Measurements from ENCODE around the gene SEPTIN3.
A peak's percentile ranks its signal among the peaks of the same experiment; 100 is the strongest.
"Not testable (repeated sequence)": the region's sequence is repeated elsewhere in the genome, so short reads cannot be mapped to it uniquely, and the experiment has no call there.

Gene SEPTIN3

DNA sequence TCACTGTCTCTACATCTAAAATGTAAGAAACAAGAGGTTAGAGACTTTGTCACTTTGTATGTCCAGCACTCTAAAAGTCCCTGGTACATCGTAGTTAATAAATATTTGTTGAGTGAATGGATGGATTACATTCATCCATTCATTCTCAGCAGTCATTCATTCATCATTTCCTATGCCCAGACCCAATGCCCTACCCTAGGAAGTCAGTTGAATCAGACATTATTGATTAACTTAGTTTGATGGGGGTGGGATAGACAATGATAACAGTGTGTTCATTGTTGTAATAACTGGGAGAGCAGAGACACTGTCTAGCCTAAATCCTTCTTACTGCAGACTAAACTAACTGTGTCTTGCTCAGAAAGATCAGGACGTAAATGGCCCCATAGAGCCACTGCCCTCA lies 21.1 kb upstream of the SEPTIN3 start:
- H3K36me3 ChIP-seq (ENCODE audit: control insufficient read depth, insufficient read depth, low read length), result no peaks in the 10 kb centered on the region
- H3K4me1 ChIP-seq (ENCODE audit: control insufficient read depth, insufficient read depth, low read length), result peaks cover 31% of the 10 kb centered on the region
- H3K9ac ChIP-seq (ENCODE audit: low read length), result no peak overlapping the region
- no peaks in the 10 kb centered on the region for H3K9me3 ChIP-seq (ENCODE audit: control insufficient read depth, low read length)
- H3K27me3 ChIP-seq (ENCODE audit: control insufficient read depth, insufficient read depth, low read length), result no peaks in the 10 kb centered on the region
- no peak overlapping the region for H3K4me3 ChIP-seq (ENCODE audit: low read length)

GRCh38 chr22:41948928-41949296 lies 20.3 kb upstream of the SEPTIN3 start:
- H3K4me3 ChIP-seq (ENCODE audit: low read length); H3K9me3 ChIP-seq (ENCODE audit: control insufficient read depth, low read length); H3K27me3 ChIP-seq (ENCODE audit: control insufficient read depth, insufficient read depth, low read length); H3K9ac ChIP-seq (ENCODE audit: low read length); H3K36me3 ChIP-seq (ENCODE audit: control insufficient read depth, insufficient read depth, low read length): not testable (repeated sequence)
- H3K4me1 ChIP-seq (ENCODE audit: control insufficient read depth, insufficient read depth, low read length), result peaks cover 23% of the 10 kb centered on the region

DNA sequence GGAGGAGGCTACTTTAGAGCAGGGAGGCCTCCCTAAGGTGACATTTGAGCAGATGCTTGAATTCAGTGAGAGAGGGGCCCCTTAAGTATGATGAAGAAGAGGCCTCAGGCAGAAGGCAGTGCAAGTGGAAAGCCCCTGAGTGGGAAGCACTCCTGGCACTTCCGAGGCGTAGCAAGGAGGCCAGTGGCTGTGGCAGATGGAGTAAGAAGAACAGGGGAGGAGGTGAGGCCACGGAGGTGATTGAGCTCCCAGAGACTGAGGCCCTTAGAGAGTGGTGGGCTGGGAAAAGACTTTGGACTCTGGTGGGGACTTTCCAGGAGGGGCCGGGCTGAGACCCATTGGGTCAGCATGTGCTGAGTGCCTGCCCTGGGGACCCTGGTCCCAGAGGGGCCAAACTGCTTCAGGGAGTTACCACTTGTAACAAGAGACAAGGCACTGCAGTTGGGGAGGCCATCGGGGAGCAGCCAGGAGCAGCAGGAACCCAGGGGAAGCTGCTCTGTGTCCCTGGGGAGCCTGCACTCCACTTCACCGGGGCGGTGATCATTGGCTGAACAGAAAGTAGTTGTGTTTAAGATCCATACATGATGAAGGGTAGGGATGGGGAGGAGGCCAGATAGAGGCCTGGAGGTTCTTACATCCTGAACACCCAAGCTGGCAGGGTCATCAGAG lies 19.8 kb upstream of the SEPTIN3 start:
- peaks cover 18% of the 10 kb centered on the region for H3K4me1 ChIP-seq (ENCODE audit: control insufficient read depth, insufficient read depth, low read length)
- no peak overlapping the region for H3K9ac ChIP-seq (ENCODE audit: low read length)
- H3K9me3 ChIP-seq (ENCODE audit: control insufficient read depth, low read length), result no peaks in the 10 kb centered on the region
- H3K36me3 ChIP-seq (ENCODE audit: control insufficient read depth, insufficient read depth, low read length), result no peaks in the 10 kb centered on the region
- no peak overlapping the region for H3K4me3 ChIP-seq (ENCODE audit: low read length)
- no peaks in the 10 kb centered on the region for H3K27me3 ChIP-seq (ENCODE audit: control insufficient read depth, insufficient read depth, low read length)

- no peak within 1 kb of the TSS for H3K9ac ChIP-seq (ENCODE audit: low read length)
- no peaks in the 10 kb centered on the region for H3K27me3 ChIP-seq (ENCODE audit: control insufficient read depth, insufficient read depth, low read length)
- H3K9me3 ChIP-seq (ENCODE audit: control insufficient read depth, low read length), result no peaks in the 10 kb centered on the region
- H3K4me3 ChIP-seq (ENCODE audit: low read length), result no peak within 1 kb of the TSS
- H3K36me3 ChIP-seq (ENCODE audit: control insufficient read depth, insufficient read depth, low read length), result no peaks in the 10 kb centered on the region
- H3K4me1 ChIP-seq (ENCODE audit: control insufficient read depth, insufficient read depth, low read length), result peaks cover 7% of the 10 kb centered on the region
Measured at GRCh38 chr22:41951898-41952474, 17.3 kb upstream of the SEPTIN3 start, which contains the start of gene SMIM45. SMIM45 (plus strand) TSS chr22:41952150.

GRCh38 chr22:41952713-41953112 lies 16.5 kb upstream of the SEPTIN3 start:
- no peaks in the 10 kb centered on the region for H3K9me3 ChIP-seq (ENCODE audit: control insufficient read depth, low read length)
- no peaks in the 10 kb centered on the region for H3K4me1 ChIP-seq (ENCODE audit: control insufficient read depth, insufficient read depth, low read length)
- H3K9ac ChIP-seq (ENCODE audit: low read length), result no peak overlapping the region
- no peaks in the 10 kb centered on the region for H3K36me3 ChIP-seq (ENCODE audit: control insufficient read depth, insufficient read depth, low read length)
- no peaks in the 10 kb centered on the region for H3K27me3 ChIP-seq (ENCODE audit: control insufficient read depth, insufficient read depth, low read length)
- no peak overlapping the region for H3K4me3 ChIP-seq (ENCODE audit: low read length)

DNA sequence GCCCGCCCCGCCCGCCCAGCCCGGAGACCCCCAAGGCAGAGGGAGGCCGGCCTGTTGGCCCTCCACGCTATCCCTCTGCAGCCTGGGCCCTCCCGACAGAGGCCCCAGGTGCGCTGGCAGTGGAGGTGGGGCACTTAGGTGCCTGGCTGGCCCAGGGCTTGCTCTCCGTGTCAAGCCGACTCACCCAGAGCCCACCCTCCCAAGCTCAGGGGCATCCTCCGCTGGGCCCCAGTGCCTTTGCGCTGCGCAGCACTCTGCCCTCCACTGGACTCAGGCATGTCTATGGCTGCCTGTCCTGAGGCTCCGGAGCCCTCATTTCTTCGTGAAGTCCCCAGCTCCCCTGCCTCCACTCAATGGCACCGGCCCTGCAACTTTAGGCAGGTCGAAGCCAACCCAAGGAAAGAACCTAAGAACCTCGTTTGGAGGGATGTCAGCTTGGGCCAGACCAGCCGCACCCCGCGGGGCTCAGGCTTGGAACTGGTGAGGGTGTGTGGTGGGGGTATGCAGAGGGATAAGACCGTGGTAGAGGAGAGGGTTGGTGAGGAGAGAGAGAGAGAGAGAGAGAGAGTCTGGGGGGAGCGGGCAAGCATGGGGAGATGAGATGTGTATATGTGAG lies 11.2 kb upstream of the SEPTIN3 start:
- no peak overlapping the region for H3K9ac ChIP-seq (ENCODE audit: low read length)
- no peaks in the 10 kb centered on the region for H3K4me1 ChIP-seq (ENCODE audit: control insufficient read depth, insufficient read depth, low read length)
- no peaks in the 10 kb centered on the region for H3K36me3 ChIP-seq (ENCODE audit: control insufficient read depth, insufficient read depth, low read length)
- H3K4me3 ChIP-seq (ENCODE audit: low read length), result no peak overlapping the region
- H3K27me3 ChIP-seq (ENCODE audit: control insufficient read depth, insufficient read depth, low read length), result peaks cover 4% of the 10 kb centered on the region
- no peaks in the 10 kb centered on the region for H3K9me3 ChIP-seq (ENCODE audit: control insufficient read depth, low read length)

GRCh38 chr22:41963453-41964111 lies 5.7 kb upstream of the SEPTIN3 start:
- H3K4me1 ChIP-seq (ENCODE audit: control insufficient read depth, insufficient read depth, low read length), result no peaks in the 10 kb centered on the region
- no peak overlapping the region for H3K9ac ChIP-seq (ENCODE audit: low read length)
- no peak overlapping the region for H3K4me3 ChIP-seq (ENCODE audit: low read length)
- peaks cover 1% of the 10 kb centered on the region for H3K27me3 ChIP-seq (ENCODE audit: control insufficient read depth, insufficient read depth, low read length)
- no peaks in the 10 kb centered on the region for H3K36me3 ChIP-seq (ENCODE audit: control insufficient read depth, insufficient read depth, low read length)
- H3K9me3 ChIP-seq (ENCODE audit: control insufficient read depth, low read length), result no peaks in the 10 kb centered on the region

DNA sequence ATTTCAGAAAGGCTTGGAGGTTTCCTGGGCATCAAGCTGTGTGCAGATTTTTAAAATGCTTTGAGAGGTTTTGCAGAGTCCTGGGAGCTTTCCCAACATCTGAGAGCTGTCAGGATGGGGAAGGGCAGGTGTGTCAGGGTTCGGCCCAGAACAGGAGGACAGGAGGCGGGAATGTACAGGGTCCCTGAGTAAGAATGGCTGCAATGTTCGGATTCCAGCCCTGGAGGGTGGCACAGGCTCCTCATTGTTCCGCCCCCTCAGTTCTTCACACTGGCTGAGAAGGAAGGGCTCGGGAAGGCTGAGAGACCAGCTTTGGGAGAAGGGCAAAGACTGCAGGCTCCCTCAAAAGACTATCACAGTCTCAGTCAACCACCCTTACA lies 5.1 kb upstream of the SEPTIN3 start:
- no peaks in the 10 kb centered on the region for H3K4me1 ChIP-seq (ENCODE audit: control insufficient read depth, insufficient read depth, low read length)
- H3K27me3 ChIP-seq (ENCODE audit: control insufficient read depth, insufficient read depth, low read length), result peaks cover 4% of the 10 kb centered on the region
- no peaks in the 10 kb centered on the region for H3K9me3 ChIP-seq (ENCODE audit: control insufficient read depth, low read length)
- H3K36me3 ChIP-seq (ENCODE audit: control insufficient read depth, insufficient read depth, low read length), result no peaks in the 10 kb centered on the region
- no peak overlapping the region for H3K9ac ChIP-seq (ENCODE audit: low read length)
- H3K4me3 ChIP-seq (ENCODE audit: low read length), result no peak overlapping the region

DNA sequence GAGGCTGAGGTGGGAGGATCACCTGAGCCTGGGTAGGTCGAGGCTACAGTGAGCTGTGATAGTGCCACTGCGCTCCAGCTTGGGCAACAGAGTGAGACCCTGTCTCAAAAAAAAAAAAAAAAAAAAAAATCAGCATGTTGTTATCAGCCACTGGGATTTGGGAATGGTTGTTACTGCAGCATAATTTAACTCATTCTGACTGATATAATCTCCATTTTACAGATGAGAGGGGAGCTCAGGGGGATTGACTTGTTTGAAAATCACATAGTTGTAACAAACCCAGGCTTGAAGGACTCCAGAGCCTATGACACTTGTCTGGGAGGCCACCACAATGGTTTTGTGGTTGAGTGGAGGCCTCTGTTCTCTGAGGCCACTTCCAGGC lies 3.0 kb upstream of the SEPTIN3 start:
- no peaks in the 10 kb centered on the region for H3K9me3 ChIP-seq (ENCODE audit: control insufficient read depth, low read length)
- no peaks in the 10 kb centered on the region for H3K36me3 ChIP-seq (ENCODE audit: control insufficient read depth, insufficient read depth, low read length)
- peaks cover 10% of the 10 kb centered on the region for H3K27me3 ChIP-seq (ENCODE audit: control insufficient read depth, insufficient read depth, low read length)
- H3K4me1 ChIP-seq (ENCODE audit: control insufficient read depth, insufficient read depth, low read length), result no peaks in the 10 kb centered on the region
- H3K9ac ChIP-seq (ENCODE audit: low read length), result no peak overlapping the region
- no peak overlapping the region for H3K4me3 ChIP-seq (ENCODE audit: low read length)

DNA sequence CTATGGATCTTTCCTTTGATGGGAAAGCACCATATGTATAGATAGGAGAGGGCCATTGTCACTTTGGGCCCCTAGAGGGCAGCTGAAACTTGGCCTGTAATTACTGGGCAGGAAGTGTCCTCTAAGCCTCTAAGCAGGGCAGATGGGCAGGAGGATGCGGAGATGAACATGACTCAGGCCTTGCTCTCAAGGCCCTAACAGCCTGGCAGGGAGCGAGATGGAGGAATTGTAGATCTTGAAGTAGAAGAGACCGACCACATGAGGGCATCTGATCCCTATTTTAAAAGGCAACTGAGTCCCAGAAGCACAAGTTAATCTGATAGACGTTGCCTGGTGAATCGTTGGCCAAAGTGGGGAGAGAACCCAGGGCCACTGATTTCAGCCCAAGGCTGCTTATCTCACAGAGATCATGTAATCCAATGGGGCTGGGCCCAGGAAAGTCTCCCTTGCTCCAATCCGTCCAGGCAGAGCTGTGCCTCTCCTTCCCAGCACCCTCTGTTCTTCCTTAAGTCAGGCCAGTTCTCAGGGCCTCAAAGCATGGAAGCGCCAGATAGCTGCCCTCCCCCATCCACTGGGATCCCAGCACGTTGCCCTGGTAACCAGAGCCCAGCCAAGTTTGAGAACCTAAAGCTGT lies 2.5 kb upstream of the SEPTIN3 start:
- no peaks in the 10 kb centered on the region for H3K36me3 ChIP-seq (ENCODE audit: control insufficient read depth, insufficient read depth, low read length)
- no peaks in the 10 kb centered on the region for H3K4me1 ChIP-seq (ENCODE audit: control insufficient read depth, insufficient read depth, low read length)
- H3K9ac ChIP-seq (ENCODE audit: low read length), result peak overlapping the region; percentile 23
- no peaks in the 10 kb centered on the region for H3K9me3 ChIP-seq (ENCODE audit: control insufficient read depth, low read length)
- H3K27me3 ChIP-seq (ENCODE audit: control insufficient read depth, insufficient read depth, low read length), result peaks cover 10% of the 10 kb centered on the region
- no peak overlapping the region for H3K4me3 ChIP-seq (ENCODE audit: low read length)

- H3K4me3 ChIP-seq (ENCODE audit: low read length), result no peak overlapping the region
- no peaks in the 10 kb centered on the region for H3K36me3 ChIP-seq (ENCODE audit: control insufficient read depth, insufficient read depth, low read length)
- H3K4me1 ChIP-seq (ENCODE audit: control insufficient read depth, insufficient read depth, low read length), result no peaks in the 10 kb centered on the region
- H3K9me3 ChIP-seq (ENCODE audit: control insufficient read depth, low read length), result no peaks in the 10 kb centered on the region
- peaks cover 21% of the 10 kb centered on the region for H3K27me3 ChIP-seq (ENCODE audit: control insufficient read depth, insufficient read depth, low read length)
- no peak overlapping the region for H3K9ac ChIP-seq (ENCODE audit: low read length)
Measured at GRCh38 chr22:41968601-41969000, 642 bp upstream of the SEPTIN3 start.

- Histone ChIP-seq H3K27me3 (ENCODE audit: control insufficient read depth, insufficient read depth, low read length) (peaks cover 29% of the 10 kb centered on the region), H3K36me3 (ENCODE audit: control insufficient read depth, insufficient read depth, low read length) (no peaks in the 10 kb centered on the region)
Measured at GRCh38 chr22:41970601-41971000, 1.4 kb downstream of the SEPTIN3 start.

More at GRCh38 chr22:41970601-41971000, 1.4 kb downstream of the SEPTIN3 start:
- Histone ChIP-seq H3K9me3 (ENCODE audit: control insufficient read depth, low read length) (no peaks in the 10 kb centered on the region), H3K9ac (ENCODE audit: low read length) (no peak overlapping the region), H3K4me1 (ENCODE audit: control insufficient read depth, insufficient read depth, low read length) (no peaks in the 10 kb centered on the region), H3K4me3 (ENCODE audit: low read length) (no peak overlapping the region)

Data from mucosa of stomach (tissue), 1 donor.